Astrocyte of the cerebellum (primary cell): ENCODE results near the gene TTLL10.

Experiments used
- DNase-seq: peaks from one replicate; pipeline ENCODE4 v3.0.0-alpha.2; 2011; ENCODE audit warnings: low read depth
- H3K4me3 ChIP-seq: 2 replicates; pipeline ENCODE4 v1.5.1; 2011; ENCODE audit warnings: mild to moderate bottlenecking, low read depth, low read length, moderate library complexity
- in situ Hi-C: cut with HindIII; loops from 2 replicates; pipeline ENCODE4 v1.10.0; 2017; ENCODE audit warnings: low sequenced_read_pairs
- TF ChIP-seq, protein P1 (sequence below): IDR thresholded peaks from 2 replicates; pipeline ENCODE4 v1.5.1; 2012; ENCODE audit warnings: low read length, low read depth, moderate library complexity, mild to moderate bottlenecking; ENCODE audit errors: missing control alignments

TTLL10 gene

GRCh38 chr1:1134300-1134970 is 39.2 kb upstream of the TTLL10 start:
- TF ChIP-seq, protein P1, sequence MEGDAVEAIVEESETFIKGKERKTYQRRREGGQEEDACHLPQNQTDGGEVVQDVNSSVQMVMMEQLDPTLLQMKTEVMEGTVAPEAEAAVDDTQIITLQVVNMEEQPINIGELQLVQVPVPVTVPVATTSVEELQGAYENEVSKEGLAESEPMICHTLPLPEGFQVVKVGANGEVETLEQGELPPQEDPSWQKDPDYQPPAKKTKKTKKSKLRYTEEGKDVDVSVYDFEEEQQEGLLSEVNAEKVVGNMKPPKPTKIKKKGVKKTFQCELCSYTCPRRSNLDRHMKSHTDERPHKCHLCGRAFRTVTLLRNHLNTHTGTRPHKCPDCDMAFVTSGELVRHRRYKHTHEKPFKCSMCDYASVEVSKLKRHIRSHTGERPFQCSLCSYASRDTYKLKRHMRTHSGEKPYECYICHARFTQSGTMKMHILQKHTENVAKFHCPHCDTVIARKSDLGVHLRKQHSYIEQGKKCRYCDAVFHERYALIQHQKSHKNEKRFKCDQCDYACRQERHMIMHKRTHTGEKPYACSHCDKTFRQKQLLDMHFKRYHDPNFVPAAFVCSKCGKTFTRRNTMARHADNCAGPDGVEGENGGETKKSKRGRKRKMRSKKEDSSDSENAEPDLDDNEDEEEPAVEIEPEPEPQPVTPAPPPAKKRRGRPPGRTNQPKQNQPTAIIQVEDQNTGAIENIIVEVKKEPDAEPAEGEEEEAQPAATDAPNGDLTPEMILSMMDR = no peak
- no peak for DNase-seq
- H3K4me3 ChIP-seq = no peak overlapping the region
- in situ Hi-C loops = loop anchor here (25.0 kb wide), 1 partner anchor 153 kb away; the partner anchor contains the start of gene SCNN1D

DNA sequence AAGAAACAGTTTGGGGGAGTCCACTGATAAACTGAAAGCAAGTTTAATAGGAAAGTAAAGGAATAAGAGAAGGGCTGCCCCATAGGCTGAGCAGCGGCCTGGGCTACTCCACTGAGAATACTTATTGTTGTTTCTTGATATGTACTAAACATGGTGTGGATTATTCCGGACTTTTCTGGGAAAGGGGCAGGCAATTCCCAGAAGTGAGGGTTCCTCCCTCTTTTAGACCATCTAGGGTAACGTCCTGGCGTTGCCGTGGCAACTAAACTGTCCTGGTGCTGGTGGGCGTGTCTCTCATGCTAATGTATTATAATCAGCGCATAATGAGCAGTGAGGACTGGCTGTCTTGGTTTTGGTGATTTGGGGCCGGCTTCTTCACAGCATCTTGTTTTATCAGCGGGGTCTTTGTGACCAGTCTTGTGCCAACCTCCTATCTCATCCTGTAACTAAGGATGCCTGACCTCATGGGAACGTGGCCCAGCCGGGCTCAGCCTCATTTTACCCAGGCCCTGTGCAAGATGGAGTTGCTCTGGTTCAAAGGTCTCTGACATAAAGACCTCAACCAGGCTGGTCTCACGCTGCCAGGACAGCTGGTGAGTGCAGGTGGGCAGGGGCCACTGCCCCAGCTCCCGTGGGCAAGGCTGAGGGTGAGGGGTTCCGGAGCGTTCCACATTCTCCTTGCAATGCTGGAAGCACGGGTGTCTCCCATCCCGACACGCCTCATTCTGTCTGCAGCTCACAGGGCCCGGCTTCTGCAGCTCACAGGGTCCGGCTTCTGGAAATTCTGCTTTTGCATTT is 38.1 kb upstream of the TTLL10 start:
- in situ Hi-C loops = loop anchor here (25.0 kb wide), 1 partner anchor 152 kb away; the partner anchor contains the start of gene SCNN1D
- TF ChIP-seq, protein P1 = no peak
- DNase-seq = no peak
- no peak overlapping the region for H3K4me3 ChIP-seq

- no peak overlapping the region for H3K4me3 ChIP-seq
- no peak for DNase-seq
- TF ChIP-seq, protein P1 = no peak
- in situ Hi-C loops = loop anchor here (25.0 kb wide), 1 partner anchor 151 kb away; the partner anchor contains the start of gene SCNN1D
These were observed 37.0 kb upstream of the TTLL10 start for GRCh38 chr1:1136547-1137230.

GRCh38 chr1:1137256-1138045 is 36.2 kb upstream of the TTLL10 start:
- TF ChIP-seq, protein P1 = no peak
- H3K4me3 ChIP-seq = no peak overlapping the region
- no peak for DNase-seq
- in situ Hi-C loops = loop anchor here (25.0 kb wide), 1 partner anchor 150 kb away; the partner anchor contains the start of gene SCNN1D

- in situ Hi-C loops = loop anchor here (25.0 kb wide), 1 partner anchor 147 kb away; the partner anchor contains the start of gene SCNN1D
- H3K4me3 ChIP-seq = no peak overlapping the region
- TF ChIP-seq, protein P1 = no peak
- DNase-seq = no peak
These were observed 33.0 kb upstream of the TTLL10 start for GRCh38 chr1:1140673-1141072.
